ENCODE results near the gene ATXN2L.
"Not testable (repeated sequence)": the region's sequence is repeated elsewhere in the genome, so short reads cannot be mapped to it uniquely, and the experiment has no call there.

Gene ATXN2L

DNA sequence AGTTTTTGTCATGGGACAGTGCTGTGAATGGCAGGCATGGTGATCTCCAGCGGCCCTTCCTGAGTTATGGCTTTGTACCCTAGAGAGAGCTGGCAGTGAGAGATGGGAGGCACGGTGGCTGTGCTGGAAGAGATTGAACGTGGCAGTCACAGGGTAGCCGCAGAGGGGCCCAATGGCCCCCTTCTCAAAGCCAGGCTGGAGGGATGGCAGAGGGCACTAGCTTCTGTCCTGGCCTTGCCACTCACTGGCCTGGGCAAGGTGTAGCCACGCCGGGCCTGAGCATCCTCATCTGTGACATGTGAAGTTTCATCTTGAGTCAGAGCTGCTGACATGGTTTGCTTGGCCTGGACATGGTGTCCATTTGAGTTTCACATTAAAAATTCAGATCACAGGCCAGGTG, 51.6 kb downstream of the ATXN2L start:
- DNase-seq: no peak

DNA sequence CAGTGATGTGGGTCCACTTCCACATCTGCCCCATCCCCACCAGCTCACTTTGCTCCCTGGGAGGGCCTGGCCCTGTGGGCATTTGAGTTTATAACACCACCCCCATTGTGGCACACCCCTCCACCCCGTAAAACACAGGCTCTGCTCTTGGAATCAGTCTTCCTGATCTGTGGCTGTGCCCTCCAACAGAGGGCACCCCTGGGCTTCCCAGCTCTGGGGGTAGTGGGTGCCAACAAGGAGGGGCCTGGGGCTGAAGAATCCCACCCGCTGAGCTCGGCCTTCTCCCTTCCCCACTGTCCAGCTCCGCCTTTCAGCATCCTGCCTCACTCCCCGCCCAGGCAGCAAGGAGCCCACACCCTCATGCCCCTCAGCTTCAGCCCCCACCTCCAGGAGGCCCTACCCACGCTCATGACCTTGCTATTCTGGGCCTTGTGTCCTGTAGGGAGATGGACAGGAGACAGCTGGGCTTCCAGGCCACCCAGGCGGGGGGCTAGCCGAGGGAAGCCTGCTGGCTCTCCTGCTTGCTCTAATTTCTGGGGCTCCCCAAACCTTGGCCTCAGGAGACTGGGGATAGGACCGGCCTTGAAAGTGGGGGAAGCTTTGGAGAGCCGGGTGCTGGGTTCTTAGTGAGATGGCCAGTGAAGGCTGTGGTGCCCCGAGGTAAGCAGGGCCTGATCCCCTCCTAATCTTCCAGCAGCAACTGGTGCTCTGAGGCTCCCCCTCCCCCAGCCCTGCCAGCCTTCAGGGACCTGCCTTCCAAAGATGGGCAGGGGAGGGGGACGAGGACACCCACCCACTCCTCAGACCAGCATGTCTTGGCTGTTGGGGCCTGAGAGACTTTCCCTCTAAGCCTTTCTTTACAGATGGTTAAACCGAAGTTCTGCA, 52.6 kb downstream of the ATXN2L start:
- DNase-seq: no peak

DNA sequence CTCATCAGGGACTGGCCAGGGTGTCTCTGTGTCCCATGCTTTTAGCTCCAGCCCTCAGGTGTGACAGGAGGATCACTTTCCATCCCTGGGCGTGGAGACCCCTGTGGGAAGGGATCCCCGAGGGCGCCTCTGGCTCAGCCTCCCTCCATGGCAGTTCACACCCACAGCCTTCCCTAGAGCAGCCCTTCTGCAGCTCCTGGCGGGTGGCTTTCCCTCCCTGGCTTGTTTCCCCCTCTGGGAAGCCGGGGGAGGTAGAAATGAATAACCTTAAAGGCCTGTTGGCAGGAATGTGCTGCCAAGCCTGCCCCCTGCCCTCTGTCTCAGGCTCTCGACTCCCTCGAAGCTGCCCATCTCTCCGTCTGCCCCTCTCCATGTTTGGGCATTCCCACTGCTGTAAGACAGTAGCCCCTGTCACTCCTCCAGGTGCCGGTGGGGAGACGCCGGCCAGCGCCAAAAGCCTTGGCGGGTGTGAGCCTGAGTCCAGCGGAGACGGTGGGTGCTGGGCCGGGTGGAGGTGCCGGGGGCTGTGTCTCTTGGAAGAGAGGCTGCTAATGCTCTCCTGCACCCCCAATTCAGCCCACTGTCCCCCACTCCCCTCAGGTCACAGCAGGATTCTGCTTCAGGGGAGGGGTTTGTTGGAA, 53.3 kb downstream of the ATXN2L start:
- no peak for DNase-seq

GRCh38 chr16:28876973-28877654, 54.3 kb downstream of the ATXN2L start:
- no peak for DNase-seq

GRCh38 chr16:28877655-28878000, 54.8 kb downstream of the ATXN2L start:
- no peak for DNase-seq

- no peak for DNase-seq
These were observed 55.5 kb downstream of the ATXN2L start, which contains the start of gene ATP2A1 for GRCh38 chr16:28878083-28878926. Gene ATP2A1, plus strand, starts transcription at chr16:28878488. Its CDS starts 184 bp downstream, at chr16:28878672.

DNA sequence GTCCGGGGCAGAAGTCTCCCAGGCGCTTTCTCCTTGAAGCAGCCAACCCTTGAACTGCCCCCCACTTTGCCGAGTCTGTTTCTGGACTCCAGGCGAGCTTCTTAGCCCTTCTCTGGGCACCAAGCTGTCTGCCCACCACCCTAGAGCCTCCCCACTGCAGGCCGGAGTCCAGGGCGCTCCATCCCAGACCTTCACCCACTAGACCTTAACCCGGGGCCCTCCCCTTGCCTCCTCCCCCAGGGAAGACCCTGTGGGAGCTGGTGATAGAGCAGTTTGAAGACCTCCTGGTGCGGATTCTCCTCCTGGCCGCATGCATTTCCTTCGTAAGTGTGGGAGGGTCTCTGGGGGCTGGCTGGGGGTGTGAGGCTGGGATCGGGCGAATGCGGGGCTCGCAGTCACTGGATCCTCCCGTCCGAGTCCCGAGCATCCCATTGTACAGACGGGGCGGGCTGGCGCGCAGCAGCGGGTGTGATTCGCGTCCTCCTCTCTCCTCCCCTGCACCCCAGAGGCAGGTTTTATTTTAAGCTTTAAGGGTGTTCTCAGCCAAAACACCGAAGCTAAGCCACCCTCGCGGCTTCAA, 56.6 kb downstream of the ATXN2L start:
- DNase-seq: no peak

- peak; percentile 88 for DNase-seq
These were observed 57.2 kb downstream of the ATXN2L start for GRCh38 chr16:28879841-28880588.

- no peak for DNase-seq
These were observed 57.8 kb downstream of the ATXN2L start for GRCh38 chr16:28880589-28880915.

GRCh38 chr16:28880955-28881354, 58.2 kb downstream of the ATXN2L start:
- no peak for DNase-seq

DNA sequence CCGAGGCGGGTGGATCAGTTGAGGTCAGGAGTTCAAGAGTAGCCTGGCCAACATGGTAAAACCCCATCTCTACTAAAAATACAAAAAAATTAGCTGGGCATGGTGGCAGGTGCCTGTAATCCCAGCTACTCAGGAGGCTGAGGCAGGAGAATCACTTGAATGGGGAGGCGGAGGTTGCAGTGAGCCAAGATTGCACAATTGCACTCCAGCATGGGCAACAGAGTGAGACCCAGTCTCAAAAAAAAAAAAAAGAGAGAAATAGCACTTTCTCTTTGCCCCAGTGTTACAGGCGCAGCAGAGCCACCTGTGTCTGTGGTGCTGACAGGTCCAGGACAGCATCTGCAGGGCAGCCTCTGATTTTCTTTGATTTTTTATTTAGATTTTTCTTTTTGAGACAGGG, 58.8 kb downstream of the ATXN2L start:
- DNase-seq: not testable (repeated sequence)

- no peak for DNase-seq
These were observed 59.9 kb downstream of the ATXN2L start for GRCh38 chr16:28882551-28883160.

DNA sequence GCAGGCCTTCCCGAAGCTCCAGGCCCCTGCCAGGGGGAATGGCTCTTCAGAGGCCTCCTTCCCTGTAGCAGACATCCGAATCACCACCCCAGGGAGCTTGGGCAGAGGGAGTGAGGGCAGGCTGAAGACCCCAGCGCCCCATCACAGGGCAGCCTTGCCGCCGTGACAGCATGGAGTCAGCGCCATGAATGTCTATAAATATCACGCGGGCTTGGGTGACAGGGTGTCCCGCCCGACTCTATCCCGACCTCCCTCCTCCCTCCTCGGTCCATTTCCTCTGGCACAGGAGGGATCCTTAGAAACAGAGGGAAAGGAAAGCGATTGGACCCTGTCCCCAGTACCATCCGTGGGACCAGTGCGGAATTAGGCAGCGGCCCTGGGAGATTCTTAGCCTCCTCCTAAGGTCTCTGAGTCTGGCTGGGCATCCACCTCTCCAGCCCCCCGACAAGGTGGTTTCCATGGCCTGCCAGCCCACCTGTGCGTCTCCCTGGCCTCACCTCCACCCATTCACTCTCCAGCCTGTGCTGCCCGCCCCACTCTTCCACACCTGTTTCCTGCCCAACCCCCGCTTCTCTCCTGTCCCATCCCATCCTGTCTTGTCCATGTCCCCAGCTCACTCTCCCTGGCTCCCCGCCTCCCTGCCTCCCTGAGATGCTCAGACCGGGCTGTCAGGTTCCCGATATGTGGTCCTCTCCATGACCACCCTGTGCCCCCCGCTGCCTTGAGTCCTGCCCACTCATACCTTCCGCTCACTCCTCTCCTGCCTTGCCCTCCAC, 60.6 kb downstream of the ATXN2L start:
- no peak for DNase-seq

DNA sequence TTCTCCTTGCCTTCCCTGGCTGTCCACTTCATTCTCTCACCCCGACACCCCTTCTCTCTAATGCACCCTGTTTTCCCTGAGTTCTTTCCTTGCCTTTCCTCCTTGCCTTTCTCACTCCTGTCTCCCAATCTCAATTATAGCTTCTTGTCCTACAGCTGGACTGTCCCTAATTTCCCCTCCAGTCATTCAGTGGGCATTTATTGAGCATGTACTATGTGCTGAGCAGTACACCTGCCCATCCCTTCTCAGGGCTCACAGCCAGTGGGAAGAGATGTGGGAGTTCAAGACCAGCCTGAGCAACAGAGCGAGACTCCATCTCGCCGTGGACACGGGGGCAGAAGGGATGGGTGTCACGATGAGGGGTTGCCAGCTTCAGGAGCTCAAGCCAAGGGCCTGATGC, 61.2 kb downstream of the ATXN2L start:
- DNase-seq: no peak
